Measurements from ENCODE around the gene PSMA8.
"Not testable (repeated sequence)": the region's sequence is repeated elsewhere in the genome, so short reads cannot be mapped to it uniquely, and the experiment has no call there.

The PSMA8 gene

DNA sequence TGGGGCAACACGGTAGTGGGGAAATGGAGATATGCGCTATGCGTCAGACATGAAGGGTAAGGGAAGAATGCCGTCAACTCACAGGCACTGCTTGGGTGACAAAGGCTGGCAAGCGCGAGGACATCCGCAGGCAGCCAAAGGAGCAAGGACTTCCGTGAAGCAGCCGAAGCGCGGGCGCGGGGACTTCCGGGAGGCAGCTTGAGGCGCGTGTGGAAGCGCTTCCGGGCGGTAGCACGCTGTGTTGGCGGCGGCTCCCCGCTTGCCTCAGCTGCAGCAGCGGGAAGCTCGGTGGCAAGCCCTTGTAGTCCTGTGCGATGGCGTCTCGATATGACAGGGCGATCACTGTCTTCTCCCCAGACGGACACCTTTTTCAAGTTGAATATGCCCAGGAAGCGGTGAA, at the start of gene PSMA8:
Gene PSMA8 (plus strand): TSS at position 218 of the 400 bp plus-strand sequence. CDS start 97 bp downstream, at position 315.
- H3K9me3 Mint-ChIP-seq, result no peaks in the 10 kb centered on the region
- peak within 1 kb of the TSS; percentile 94 for H3K27ac Mint-ChIP-seq
- H3K27me3 Mint-ChIP-seq, result no peaks in the 10 kb centered on the region
- peaks cover 3% of the 10 kb centered on the region for H3K36me3 Mint-ChIP-seq (ENCODE audit: low read depth)
- H3K4me3 Mint-ChIP-seq, result peak within 1 kb of the TSS; percentile 79
- peaks cover 2% of the 10 kb centered on the region for H3K4me1 Mint-ChIP-seq (ENCODE audit: low read depth)
- peak; percentile 71 for DNase-seq

DNA sequence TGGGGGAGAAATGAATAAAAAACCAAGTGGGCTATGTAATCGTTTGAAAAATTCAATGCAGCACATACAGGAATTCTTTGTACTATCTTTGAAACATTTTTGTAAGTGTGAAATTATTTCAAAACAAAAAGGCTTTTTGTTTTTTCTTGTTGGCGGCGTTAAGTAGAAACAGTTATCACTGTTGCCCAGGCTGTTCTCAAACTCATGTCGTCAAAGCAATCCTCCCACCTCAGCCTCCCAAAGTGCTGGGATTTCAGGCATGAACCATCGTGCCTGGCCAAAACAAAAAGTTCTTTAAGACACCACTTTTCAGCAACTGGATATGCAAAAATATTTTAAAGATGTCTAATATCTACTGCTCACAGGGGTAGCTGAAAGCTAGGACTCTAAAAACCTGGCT, 48.6 kb upstream of the PSMA8 start:
- H3K27ac Mint-ChIP-seq, result no peak overlapping the region
- H3K36me3 Mint-ChIP-seq (ENCODE audit: low read depth), result peaks cover 88% of the 10 kb centered on the region
- no peaks in the 10 kb centered on the region for H3K27me3 Mint-ChIP-seq
- H3K4me3 Mint-ChIP-seq, result no peak overlapping the region
- no peaks in the 10 kb centered on the region for H3K9me3 Mint-ChIP-seq
- no peak for DNase-seq
- peaks cover 60% of the 10 kb centered on the region for H3K4me1 Mint-ChIP-seq (ENCODE audit: low read depth)

- Mint-ChIP-seq H3K9me3 (no peaks in the 10 kb centered on the region), H3K27me3 (no peaks in the 10 kb centered on the region), H3K4me3 (no peak overlapping the region), H3K27ac (no peak overlapping the region), H3K36me3 (ENCODE audit: low read depth) (peaks cover 76% of the 10 kb centered on the region), H3K4me1 (ENCODE audit: low read depth) (peaks cover 58% of the 10 kb centered on the region)
- no peak for DNase-seq
Observed at GRCh38 chr18:26086959-26087358, 46.7 kb upstream of the PSMA8 start.

- Mint-ChIP-seq H3K4me3 (peak overlapping the region; percentile 92), H3K4me1 (ENCODE audit: low read depth) (peaks cover 54% of the 10 kb centered on the region), H3K27me3 (no peaks in the 10 kb centered on the region), H3K9me3 (no peaks in the 10 kb centered on the region), H3K27ac (peak overlapping the region; percentile 12), H3K36me3 (ENCODE audit: low read depth) (peaks cover 62% of the 10 kb centered on the region)
- no peak for DNase-seq
Observed at GRCh38 chr18:26088487-26088886, 45.2 kb upstream of the PSMA8 start.

DNA sequence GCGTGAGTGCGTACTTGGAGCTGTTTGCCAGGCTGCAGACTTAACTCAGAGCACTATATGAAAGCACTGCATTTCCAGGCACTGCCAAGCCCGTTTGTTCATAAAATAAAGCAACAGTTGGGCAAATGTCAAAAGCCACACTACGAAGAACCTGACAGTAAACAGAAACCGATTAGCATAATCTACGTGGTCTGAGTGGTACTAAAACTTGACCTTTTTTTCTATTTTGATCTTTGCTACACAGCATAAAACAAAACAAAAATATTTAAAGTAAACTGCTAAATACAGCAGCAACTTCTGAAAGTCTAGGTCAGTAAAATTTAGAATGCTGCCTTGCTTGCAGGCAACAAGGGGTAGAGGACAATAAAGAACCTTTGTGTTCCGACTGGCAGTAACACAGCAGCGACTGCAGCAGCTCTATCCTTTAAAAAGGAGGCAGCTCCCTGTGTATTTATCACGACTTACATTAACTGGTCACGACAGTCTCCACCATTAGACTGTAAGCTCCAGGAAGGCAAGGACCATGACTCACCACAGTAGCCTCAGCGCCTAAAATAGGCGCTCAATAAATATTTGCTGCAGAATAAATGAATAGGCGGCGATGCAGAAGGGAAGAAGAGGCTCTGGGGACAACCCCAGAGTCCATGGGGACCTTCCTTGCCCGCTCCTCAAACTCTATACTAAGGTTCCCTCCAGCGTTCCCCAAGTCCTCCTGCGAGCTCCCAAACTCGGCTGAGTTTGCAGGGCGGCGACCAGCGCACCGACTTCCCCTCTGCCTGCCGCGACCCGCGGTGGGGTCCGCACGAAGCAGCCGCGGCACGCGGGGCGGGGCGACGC, 44.2 kb upstream of the PSMA8 start:
- no peak for DNase-seq
- Mint-ChIP-seq H3K27me3 (no peaks in the 10 kb centered on the region), H3K4me1 (ENCODE audit: low read depth) (peaks cover 48% of the 10 kb centered on the region), H3K9me3 (no peaks in the 10 kb centered on the region), H3K36me3 (ENCODE audit: low read depth) (peaks cover 52% of the 10 kb centered on the region), H3K27ac (peak overlapping the region; percentile 98), H3K4me3 (peak overlapping the region; percentile 92)

DNA sequence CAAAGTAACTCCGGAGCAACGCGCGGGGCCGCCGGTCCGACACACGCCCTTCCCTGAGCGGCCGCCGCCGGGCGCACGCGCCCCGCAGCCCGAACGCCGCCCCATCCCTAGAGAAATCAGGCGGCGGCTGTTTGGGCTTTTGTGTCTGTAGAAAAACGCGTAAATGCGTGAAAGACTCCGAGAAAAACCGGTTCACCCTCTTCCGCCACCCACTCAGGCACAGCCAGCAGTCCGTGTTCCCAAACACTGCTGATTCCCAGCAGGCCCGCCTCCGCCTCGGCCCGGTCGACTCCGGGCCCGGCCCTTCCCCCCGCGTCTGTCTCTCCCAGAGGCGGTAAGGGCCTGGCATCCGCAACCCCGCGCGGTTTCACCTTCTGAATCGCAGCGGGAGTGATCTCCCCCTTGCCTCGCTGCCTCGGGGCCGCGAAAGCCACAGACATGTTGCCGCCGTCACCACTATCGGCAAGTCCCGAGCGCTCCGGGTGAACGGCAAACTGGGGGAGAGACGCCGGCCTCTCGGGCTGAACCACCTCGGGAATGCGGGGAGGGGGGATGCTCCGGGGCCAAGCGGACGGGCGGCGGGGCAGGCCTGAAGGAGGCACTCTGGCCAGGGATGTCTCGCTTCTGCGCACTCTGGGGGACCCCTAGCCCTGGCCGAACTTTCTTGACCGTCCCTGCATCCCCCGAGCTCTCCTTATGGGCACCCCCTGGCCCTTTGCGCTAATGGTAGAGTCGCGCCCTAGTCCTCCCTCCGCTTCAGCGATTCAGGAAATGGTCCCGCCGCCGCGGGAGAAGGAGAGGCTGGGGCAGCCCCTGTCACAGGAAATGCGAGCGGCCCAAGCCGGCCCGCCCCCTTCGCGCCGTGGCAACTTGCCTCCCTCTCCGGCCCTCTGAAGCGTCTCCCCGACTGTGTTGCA, 43.3 kb upstream of the PSMA8 start, which contains the start of gene SS18:
Gene SS18 (minus strand): TSS at position 484 of the 917 bp plus-strand sequence. CDS start 44 bp downstream, at position 440.
- no peaks in the 10 kb centered on the region for H3K27me3 Mint-ChIP-seq
- no peaks in the 10 kb centered on the region for H3K9me3 Mint-ChIP-seq
- H3K4me3 Mint-ChIP-seq, result peak within 1 kb of the TSS; percentile 92
- DNase-seq, result peak; percentile 92
- H3K4me1 Mint-ChIP-seq (ENCODE audit: low read depth), result peaks cover 40% of the 10 kb centered on the region
- peak within 1 kb of the TSS; percentile 98 for H3K27ac Mint-ChIP-seq
- H3K36me3 Mint-ChIP-seq (ENCODE audit: low read depth), result peaks cover 43% of the 10 kb centered on the region

DNA sequence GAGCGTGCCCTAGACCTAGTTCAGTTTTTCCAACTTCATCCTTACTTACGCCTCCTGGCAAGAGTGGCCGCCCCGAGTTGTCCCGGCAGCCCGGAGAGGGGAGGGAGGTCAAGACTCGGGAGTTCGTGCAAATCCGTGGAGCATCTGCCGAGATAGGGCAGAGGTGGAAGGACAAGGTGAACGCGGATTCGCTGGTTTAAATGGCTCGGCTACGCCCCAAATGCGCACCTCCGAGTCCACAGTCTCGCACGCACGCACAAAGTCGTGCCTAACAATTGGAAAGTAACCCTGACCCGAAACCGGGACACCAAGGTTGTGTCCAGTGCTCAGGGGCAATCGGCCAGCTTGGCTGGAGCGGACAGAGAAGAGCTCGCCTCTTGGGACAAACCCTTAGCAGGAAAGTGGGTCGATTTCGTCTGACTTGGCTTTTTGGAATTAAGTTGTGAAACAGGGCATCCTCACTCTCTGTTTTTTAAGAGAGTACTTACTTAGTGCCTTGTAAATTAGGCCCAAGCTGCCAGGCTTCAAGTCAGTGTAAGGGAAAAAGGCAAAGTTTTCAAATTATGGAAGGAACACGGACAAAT, 42.5 kb upstream of the PSMA8 start:
- Mint-ChIP-seq H3K27ac (peak overlapping the region; percentile 98), H3K27me3 (no peaks in the 10 kb centered on the region), H3K36me3 (ENCODE audit: low read depth) (peaks cover 37% of the 10 kb centered on the region), H3K4me3 (peak overlapping the region; percentile 92), H3K4me1 (ENCODE audit: low read depth) (peaks cover 37% of the 10 kb centered on the region), H3K9me3 (no peaks in the 10 kb centered on the region)
- DNase-seq, result no peak

GRCh38 chr18:26096852-26097251, 36.8 kb upstream of the PSMA8 start:
- DNase-seq, result no peak
- no peak overlapping the region for H3K4me3 Mint-ChIP-seq
- H3K4me1 Mint-ChIP-seq (ENCODE audit: low read depth), result no peaks in the 10 kb centered on the region
- no peak overlapping the region for H3K27ac Mint-ChIP-seq
- H3K36me3 Mint-ChIP-seq (ENCODE audit: low read depth), result no peaks in the 10 kb centered on the region
- no peaks in the 10 kb centered on the region for H3K27me3 Mint-ChIP-seq
- peaks cover 2% of the 10 kb centered on the region for H3K9me3 Mint-ChIP-seq

DNA sequence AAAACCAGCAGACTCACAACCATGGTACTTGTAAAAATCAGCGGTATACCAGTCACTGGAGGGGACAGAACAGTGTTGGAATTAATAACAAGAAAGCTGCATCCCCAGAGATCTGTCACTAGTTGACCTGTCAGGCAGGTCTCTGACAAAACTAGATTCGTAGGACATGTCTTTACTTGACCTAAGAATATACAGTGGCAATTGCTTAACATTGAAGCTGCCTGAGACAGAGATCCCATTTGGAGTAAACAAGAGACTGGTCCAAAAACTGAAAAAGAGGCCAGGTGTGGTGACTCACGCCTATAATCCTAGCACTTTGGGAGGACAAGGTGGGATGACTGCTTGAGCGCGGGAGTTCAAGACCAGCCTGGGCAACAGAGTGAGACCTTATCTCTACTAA, 36.1 kb upstream of the PSMA8 start:
- DNase-seq, result no peak
- Mint-ChIP-seq H3K27ac (no peak overlapping the region), H3K27me3 (no peaks in the 10 kb centered on the region), H3K4me3 (no peak overlapping the region), H3K36me3 (ENCODE audit: low read depth) (no peaks in the 10 kb centered on the region), H3K4me1 (ENCODE audit: low read depth) (no peaks in the 10 kb centered on the region), H3K9me3 (peaks cover 2% of the 10 kb centered on the region)

DNA sequence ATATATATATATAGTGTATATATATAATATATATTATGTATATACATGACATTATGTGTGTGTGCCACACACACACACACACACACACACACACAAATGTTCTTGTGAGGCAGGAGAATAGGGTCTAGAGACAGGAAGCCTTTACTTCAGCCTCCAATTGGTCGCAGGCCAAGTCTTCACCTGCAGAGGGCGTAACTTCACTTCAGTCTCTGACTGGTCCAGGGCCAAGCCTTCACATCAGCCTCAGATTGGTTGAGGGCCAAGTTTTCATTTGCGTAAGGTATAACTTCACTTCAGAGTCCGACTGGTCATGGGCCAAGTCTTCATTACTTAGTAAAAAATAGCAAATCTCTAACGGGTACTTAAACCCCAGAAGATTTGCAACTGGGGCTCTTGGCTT, 30.1 kb upstream of the PSMA8 start:
- Mint-ChIP-seq H3K4me3 (no peak overlapping the region), H3K27ac (no peak overlapping the region), H3K9me3 (no peaks in the 10 kb centered on the region), H3K27me3 (no peaks in the 10 kb centered on the region), H3K36me3 (ENCODE audit: low read depth) (no peaks in the 10 kb centered on the region), H3K4me1 (ENCODE audit: low read depth) (no peaks in the 10 kb centered on the region)
- peak; percentile 46 for DNase-seq

- no peak for DNase-seq
- Mint-ChIP-seq H3K27me3 (no peaks in the 10 kb centered on the region), H3K9me3 (no peaks in the 10 kb centered on the region), H3K4me3 (no peak overlapping the region), H3K4me1 (ENCODE audit: low read depth) (no peaks in the 10 kb centered on the region), H3K27ac (no peak overlapping the region), H3K36me3 (ENCODE audit: low read depth) (no peaks in the 10 kb centered on the region)
Observed at GRCh38 chr18:26104035-26104434, 29.6 kb upstream of the PSMA8 start.

- Mint-ChIP-seq H3K36me3 (ENCODE audit: low read depth) (no peaks in the 10 kb centered on the region), H3K4me1 (ENCODE audit: low read depth) (peaks cover 2% of the 10 kb centered on the region), H3K27me3 (no peaks in the 10 kb centered on the region), H3K9me3 (peaks cover 10% of the 10 kb centered on the region), H3K27ac (no peak overlapping the region), H3K4me3 (no peak overlapping the region)
- no peak for DNase-seq
Observed at GRCh38 chr18:26119246-26119645, 14.4 kb upstream of the PSMA8 start.

DNA sequence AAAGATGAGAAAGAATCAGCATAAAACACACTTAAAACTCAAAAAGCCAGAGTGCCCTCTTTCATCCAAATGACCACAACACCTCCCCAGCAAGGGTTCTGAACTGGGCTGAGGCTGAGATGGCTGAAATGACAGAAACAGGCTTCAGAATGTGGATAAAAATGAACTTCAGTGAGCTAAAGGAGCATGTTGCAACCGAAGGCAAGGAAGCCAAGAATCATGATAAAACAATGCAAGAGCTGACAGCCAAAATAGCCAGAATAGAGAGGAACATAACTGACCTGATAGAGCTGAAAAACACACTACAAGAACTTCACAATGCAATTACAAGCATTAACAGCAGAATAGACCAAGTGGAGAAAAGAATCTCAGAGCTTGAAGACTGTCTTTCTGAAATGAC, 12.2 kb upstream of the PSMA8 start:
- no peaks in the 10 kb centered on the region for H3K27me3 Mint-ChIP-seq
- no peak overlapping the region for H3K4me3 Mint-ChIP-seq
- no peak for DNase-seq
- H3K27ac Mint-ChIP-seq, result no peak overlapping the region
- H3K4me1 Mint-ChIP-seq (ENCODE audit: low read depth), result peaks cover 6% of the 10 kb centered on the region
- no peaks in the 10 kb centered on the region for H3K36me3 Mint-ChIP-seq (ENCODE audit: low read depth)
- peaks cover 10% of the 10 kb centered on the region for H3K9me3 Mint-ChIP-seq

- not testable (repeated sequence) for H3K36me3 Mint-ChIP-seq (ENCODE audit: low read depth); H3K4me1 Mint-ChIP-seq (ENCODE audit: low read depth); H3K4me3 Mint-ChIP-seq; H3K27me3 Mint-ChIP-seq; H3K27ac Mint-ChIP-seq; DNase-seq
- peaks cover 10% of the 10 kb centered on the region for H3K9me3 Mint-ChIP-seq
Observed at GRCh38 chr18:26121994-26122393, 11.7 kb upstream of the PSMA8 start.

Data from activated T-cell treated with anti-CD3 and anti-CD28 coated beads, Interleukin-2, amount 50 U/mL, for 24 hours (primary cell).